Endothelial cell of umbilical vein (primary cell): Measurements from ENCODE around the gene FCGBP. TPM values are rescaled to one million over a fixed set of nuclear protein-coding genes. Genes with fewer than 3 reads are reported as not detected.

Experiments
- BruUV-seq: library from RNA; stranded (reverse); fragments of 400-500 nt; replicated peaks from 2 replicates; lab custom pipeline; 2021; lab: Mats Ljungman, UMichigan
- CTCF ChIA-PET: fragments of 300-600, 350-600 bp; sonication (Branson Sonifier 250); formaldehyde crosslinking; loops from one replicate; lab custom pipeline; 2021; ENCODE audit warnings: antibody characterized with exemption, inconsistent platforms; lab: Charles Lee
- POLR2A ChIA-PET: fragments of 300-600, 350-600 bp; sonication (Branson Sonifier 250); formaldehyde crosslinking; loops from one replicate; lab custom pipeline; 2021; ENCODE audit warnings: antibody characterized with exemption, inconsistent platforms; lab: Charles Lee
- DNase-seq: peaks from one replicate; pipeline ENCODE4 v3.0.0-alpha.2; 2011; ENCODE audit warnings: low read depth, low spot score
- FAIRE-seq: peaks from 2 replicates; lab custom pipeline; 2011; peaks lifted over from hg19 to GRCh38; lab: Jason Lieb, UNC
- H2AFZ ChIP-seq: 2 replicates; pipeline ENCODE4 v1.6.0; 2012; ENCODE audit warnings: low read depth, low read length, control low read depth, inconsistent platforms
- H3K27ac ChIP-seq: 2 replicates; pipeline ENCODE4 v1.5.1; 2011; ENCODE audit warnings: low read depth, mild to moderate bottlenecking, control low read depth, low read length, moderate library complexity; ENCODE audit not compliant: insufficient read depth
- H3K27me3 ChIP-seq, 2 experiments: 2 replicates each; pipeline versions ENCODE4 v1.6.0 to v1.6.1; 2011; ENCODE audit warnings: low read length in 2 of 2, mixed read lengths in 1 of 2; ENCODE audit not compliant: control insufficient read depth in 2 of 2, insufficient read depth in 2 of 2
- H3K36me3 ChIP-seq, 2 experiments: 2 replicates in 1 of 2; 3 replicates in 1 of 2; pipeline ENCODE4 v1.5.1; 2011; ENCODE audit warnings: low read length in 2 of 2, mild to moderate bottlenecking in 1 of 2, moderate library complexity in 1 of 2; ENCODE audit not compliant: control insufficient read depth in 2 of 2, insufficient read depth in 2 of 2; ENCODE audit errors: extremely low read depth in 1 of 2
- H3K4me1 ChIP-seq: 3 replicates; pipeline ENCODE4 v1.5.1; 2011; ENCODE audit warnings: mild to moderate bottlenecking, low read length; ENCODE audit not compliant: control insufficient read depth, insufficient read depth; ENCODE audit errors: extremely low read depth
- H3K4me2 ChIP-seq: 2 replicates; pipeline ENCODE4 v1.6.1; 2011; ENCODE audit warnings: low read length, control low read depth, mixed read lengths; ENCODE audit not compliant: insufficient read depth
- H3K4me3 ChIP-seq, 3 experiments: fragments of 200-600 bp in 1 of 3; sonication (generic), shearing (Covaris generic) in 1 of 3; replicated peaks in 1 of 3; 2 replicates each; pipeline ENCODE4 v1.5.1; 2011 to 2016; ENCODE audit warnings: control low read depth in 3 of 3, low read length in 3 of 3, mild to moderate bottlenecking in 2 of 3, inconsistent platforms in 1 of 3, low read depth in 1 of 3, moderate library complexity in 1 of 3; ENCODE audit not compliant: insufficient read depth in 1 of 3
- H3K79me2 ChIP-seq: 2 replicates; pipeline ENCODE4 v1.6.0; 2012; ENCODE audit warnings: low read length, inconsistent platforms; ENCODE audit not compliant: control insufficient read depth, insufficient read depth
- H3K9ac ChIP-seq: replicated peaks from 2 replicates; pipeline ENCODE3; 2011; ENCODE audit warnings: low read length, control low read depth; ENCODE audit not compliant: insufficient read depth; ENCODE audit errors: extremely low read depth
- H3K9me1 ChIP-seq: replicated peaks from 3 replicates; pipeline ENCODE4 v1.6.0; 2011; ENCODE audit warnings: mild to moderate bottlenecking, low read length; ENCODE audit not compliant: control insufficient read depth, insufficient read depth; ENCODE audit errors: extremely low read depth
- H3K9me3 ChIP-seq: replicated peaks from 2 replicates; pipeline ENCODE4 v1.5.1; 2012; ENCODE audit warnings: low read length, inconsistent platforms; ENCODE audit not compliant: control insufficient read depth, insufficient read depth
- H4K20me1 ChIP-seq: replicated peaks from 2 replicates; pipeline ENCODE3; 2011; ENCODE audit warnings: mild to moderate bottlenecking, low read length; ENCODE audit not compliant: control insufficient read depth, insufficient read depth; ENCODE audit errors: extremely low read depth
- CTCF ChIP-seq, 2 donors: IDR thresholded peaks; 1 replicate in 1 of 2; 2 replicates in 1 of 2; pipeline ENCODE4 v1.5.1; 2011; ENCODE audit warnings: low read length in 2 of 2, mild to moderate bottlenecking in 2 of 2, moderate library complexity in 2 of 2, control low read depth in 1 of 2, inconsistent platforms in 1 of 2, low read depth in 1 of 2; ENCODE audit not compliant: insufficient read depth in 1 of 2; ENCODE audit errors: extremely low read depth in 1 of 2
- EZH2 ChIP-seq: IDR thresholded peaks from 2 replicates; pipeline ENCODE4 v1.6.1; 2012; ENCODE audit warnings: borderline replicate concordance, low read depth, mild to moderate bottlenecking, moderate library complexity, low read length, inconsistent platforms; ENCODE audit not compliant: severe bottlenecking
- FOS ChIP-seq: IDR thresholded peaks from 2 replicates; pipeline ENCODE4 v1.6.1; 2011; ENCODE audit warnings: mild to moderate bottlenecking, low read length, moderate library complexity, borderline replicate concordance; ENCODE audit not compliant: insufficient read depth
- GATA2 ChIP-seq: IDR thresholded peaks from 2 replicates; pipeline ENCODE4 v1.7.0; 2011; ENCODE audit warnings: low read depth, mild to moderate bottlenecking, moderate library complexity, mixed read lengths, low read length; ENCODE audit not compliant: insufficient read length, insufficient read depth
- JUN ChIP-seq: IDR thresholded peaks from 2 replicates; pipeline ENCODE4 v1.6.1; 2011; ENCODE audit warnings: borderline replicate concordance, low read depth; ENCODE audit not compliant: insufficient read length, insufficient read depth
- MAX ChIP-seq: IDR thresholded peaks from 2 replicates; pipeline ENCODE4 v1.6.1; 2011; ENCODE audit not compliant: insufficient read depth, insufficient read length
- MYC ChIP-seq: IDR thresholded peaks from one replicate; pipeline ENCODE4 v1.6.1; 2011; ENCODE audit warnings: mild to moderate bottlenecking, low read depth, low read length
- POLR2A ChIP-seq: IDR thresholded peaks from 2 replicates; pipeline ENCODE4 v1.6.1; 2012; ENCODE audit warnings: low read depth, mild to moderate bottlenecking, control low read depth, low read length
- POLR2AphosphoS5 ChIP-seq: IDR thresholded peaks from 2 replicates; pipeline ENCODE4 v1.6.1; 2012; ENCODE audit warnings: low read depth, mild to moderate bottlenecking, control low read depth, low read length, moderate library complexity; ENCODE audit not compliant: insufficient read depth
- dilution Hi-C: fragments of 300-500 bp; cut with MboI; formaldehyde crosslinking; loops from one replicate; pipeline ENCODE4 v1.15.0; 2019; ENCODE audit warnings: low sequenced_read_pairs; ENCODE audit not compliant: extremely low pct_ligation_motif_present
- intact Hi-C: fragments of 100-400 bp; cut with micrococcal nuclease; formaldehyde crosslinking; loops from one replicate; pipeline ENCODE4 v1.10.0; 2022
- polyA plus RNA-seq, 4 experiments: library from polyadenylated mRNA; depleted of rRNA in 3 of 4; stranded (reverse) in 3 of 4; unstranded in 1 of 4; fragments of >200 nt; gene quantifications; 2 replicates each; pipeline versions ENCODE4 v1.2.1 to v1.2.3, GENCODE V29; 2011 to 2012; ENCODE audit warnings: missing spikeins in 1 of 4
- total RNA-seq: library from RNA; stranded (reverse); gene quantifications from 2 replicates; pipeline ENCODE4 v1.2.3, GENCODE V29; 2021

Gene FCGBP
- total and polyA plus RNA-seq, 2 donors (not counting 3 experiments of a cell fraction or from before 2014, with no cell fraction given) = 0.01 TPM; not detected in 1

GRCh38 chr19:39940221-39940833 is 5.9 kb upstream of the FCGBP start:
- BruUV-seq = no TSS peak
- no peak for TF ChIP-seq FOS
- TF ChIP-seq JUN = no peak
- H3K9me1 ChIP-seq = no peaks in the 10 kb centered on the region
- FAIRE-seq (no peak), DNase-seq (no peak)
- H3K27me3 ChIP-seq = peaks cover 2 to 5% of the 10 kb centered on the region in 2 experiments
- intact Hi-C loops = no loop called here
- H3K4me3 ChIP-seq = no peak overlapping the region
- no peak overlapping the region for H3K27ac ChIP-seq
- no peaks in the 10 kb centered on the region for H3K9me3 ChIP-seq
- H3K9ac ChIP-seq = no peak overlapping the region
- H2AFZ ChIP-seq = no peak overlapping the region
- peaks cover 12% of the 10 kb centered on the region for H3K4me1 ChIP-seq
- no peaks in the 10 kb centered on the region for H3K36me3 ChIP-seq
- no peaks in the 10 kb centered on the region for H3K79me2 ChIP-seq
- dilution Hi-C loops = no loop called here
- ChIA-PET CTCF (interaction anchor here (1.5 kb wide), 1 partner anchor 30 kb away, joined by 5 read pairs; the partner anchor contains the start of gene PSMC4), POLR2A (no interaction called here)
- H3K4me2 ChIP-seq = no peak overlapping the region
- no peaks in the 10 kb centered on the region for H4K20me1 ChIP-seq

- no peak overlapping the region for H3K4me3 ChIP-seq
- H3K4me2 ChIP-seq = no peak overlapping the region
- FAIRE-seq (no peak), DNase-seq (no peak)
- no TSS peak for BruUV-seq
- peaks cover 12% of the 10 kb centered on the region for H3K4me1 ChIP-seq
- no peaks in the 10 kb centered on the region for H3K36me3 ChIP-seq
- H4K20me1 ChIP-seq = no peaks in the 10 kb centered on the region
- CTCF ChIA-PET = interaction anchor here (1.5 kb wide), 1 partner anchor 31 kb away, joined by 5 read pairs; the partner anchor contains the start of gene PSMC4
- H3K9ac ChIP-seq = no peak overlapping the region
- H3K9me1 ChIP-seq = no peaks in the 10 kb centered on the region
- POLR2A ChIA-PET = no interaction called here
- no peaks in the 10 kb centered on the region for H3K9me3 ChIP-seq
- dilution Hi-C loops = no loop called here
- no peaks in the 10 kb centered on the region for H3K79me2 ChIP-seq
- H3K27me3 ChIP-seq = peaks cover 2 to 5% of the 10 kb centered on the region in 2 experiments
- H2AFZ ChIP-seq = no peak overlapping the region
- H3K27ac ChIP-seq = no peak overlapping the region
- TF ChIP-seq POLR2AphosphoS5 (no peak), POLR2A (no peak), GATA2 (no peak), MAX (no peak), FOS (no peak), JUN (no peak), EZH2 (no peak), MYC (no peak), CTCF (IDR thresholded peaks at IDR 0.05; ENCODE audit: extremely low read depth in 1 of 2, insufficient read depth in 1 of 2, low read depth in 1 of 2, low read length in 2 of 2) (no peak)
- intact Hi-C loops = no loop called here
Observed at GRCh38 chr19:39939556-39939955, 5.1 kb upstream of the FCGBP start.
